ENCODE data around the gene CCNF.

GRCh38 chr16:2467528-2468232 lies 38.4 kb downstream of the CCNF start:
- peak; percentile 50; the same call in 1 of the 2 replicates for TF ChIP-seq YY1 (tag by site-specific recombination; IDR thresholded peaks at IDR 0.05)
- TF ChIP-seq ZNF274 (IDR thresholded peaks at IDR 0.05; ENCODE audit: low read length): no peak
- TF ChIP-seq ZNF274 (tag by site-specific recombination; IDR thresholded peaks at IDR 0.05; ENCODE audit: borderline replicate concordance): no peak

Measured in HEK293 (cell line).